Endothelial cell (in vitro differentiated cells): ENCODE data around the gene SAMD15. TPM values are rescaled to one million over a fixed set of nuclear protein-coding genes. Genes with fewer than 3 reads are reported as not detected.

ENCODE experiments used
- DNase-seq: peaks from one replicate; pipeline ENCODE4 v3.0.0; 2021; ENCODE audit warnings: low spot score
- H3K27ac Mint-ChIP-seq: one replicate; pipeline ENCODE4 v1.8.0; 2021; ENCODE audit warnings: mixed read lengths, inconsistent platforms; ENCODE audit not compliant: unreplicated experiment
- H3K27me3 Mint-ChIP-seq: one replicate; pipeline ENCODE4 v1.8.0; 2021; ENCODE audit warnings: mild to moderate bottlenecking, moderate library complexity, mixed read lengths, inconsistent platforms; ENCODE audit not compliant: unreplicated experiment
- H3K36me3 Mint-ChIP-seq: one replicate; pipeline ENCODE4 v1.8.0; 2021; ENCODE audit warnings: mild to moderate bottlenecking, low read depth, mixed read lengths, inconsistent platforms; ENCODE audit not compliant: unreplicated experiment
- H3K4me1 Mint-ChIP-seq: one replicate; pipeline ENCODE4 v1.8.0; 2021; ENCODE audit warnings: mild to moderate bottlenecking, mixed read lengths, inconsistent platforms; ENCODE audit not compliant: unreplicated experiment
- H3K4me3 Mint-ChIP-seq: one replicate; pipeline ENCODE4 v1.8.0; 2021; ENCODE audit warnings: mild to moderate bottlenecking, mixed read lengths, inconsistent platforms; ENCODE audit not compliant: unreplicated experiment
- H3K9me3 Mint-ChIP-seq: one replicate; pipeline ENCODE4 v1.8.0; 2021; ENCODE audit warnings: mixed read lengths, inconsistent platforms; ENCODE audit not compliant: unreplicated experiment
- total RNA-seq: library from RNA; stranded (reverse); fragmentation: NEBNext Ultra II Directional; extraction: Animal tissue kit (Norgen Biotek cat#: 25700); gene quantifications from one replicate; pipeline ENCODE4 v1.2.1, GENCODE V29; 2021; ENCODE audit not compliant: unreplicated experiment
- TF ChIP-seq, protein P1 (sequence below): fragments of 200-600 bp; sonication (generic); IDR thresholded peaks from one replicate; pipeline ENCODE4 v1.5.0; 2021; ENCODE audit warnings: antibody characterized with exemption; ENCODE audit not compliant: unreplicated experiment

Gene SAMD15
- total RNA-seq, 1 donor from 2014 or later, result 1.7 TPM

DNA sequence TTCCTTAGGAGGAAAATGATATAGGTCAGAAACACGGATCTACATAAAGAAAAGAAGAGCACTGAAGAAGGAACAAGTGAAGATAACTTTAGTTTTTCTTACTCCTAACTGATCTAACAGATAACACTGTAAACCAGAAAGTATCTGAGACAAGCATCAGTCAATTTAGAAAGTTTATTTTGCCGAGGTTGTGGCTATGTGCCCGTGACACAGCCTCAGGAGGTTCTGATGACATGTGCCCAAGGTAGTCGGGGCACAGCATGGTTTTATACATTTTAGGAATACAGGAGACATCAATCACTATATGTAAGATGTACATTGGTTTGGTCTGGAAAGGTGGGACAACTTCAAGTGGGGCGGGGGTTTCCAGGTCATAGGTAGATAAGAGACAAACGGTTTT lies 23.0 kb downstream of the SAMD15 start:
- peaks cover under 1% of the 10 kb centered on the region for H3K27me3 Mint-ChIP-seq
- no peak for DNase-seq
- no peak overlapping the region for H3K4me3 Mint-ChIP-seq
- H3K9me3 Mint-ChIP-seq, result no peaks in the 10 kb centered on the region
- no peaks in the 10 kb centered on the region for H3K36me3 Mint-ChIP-seq
- no peak overlapping the region for H3K27ac Mint-ChIP-seq
- no peaks in the 10 kb centered on the region for H3K4me1 Mint-ChIP-seq
- TF ChIP-seq, protein P1, sequence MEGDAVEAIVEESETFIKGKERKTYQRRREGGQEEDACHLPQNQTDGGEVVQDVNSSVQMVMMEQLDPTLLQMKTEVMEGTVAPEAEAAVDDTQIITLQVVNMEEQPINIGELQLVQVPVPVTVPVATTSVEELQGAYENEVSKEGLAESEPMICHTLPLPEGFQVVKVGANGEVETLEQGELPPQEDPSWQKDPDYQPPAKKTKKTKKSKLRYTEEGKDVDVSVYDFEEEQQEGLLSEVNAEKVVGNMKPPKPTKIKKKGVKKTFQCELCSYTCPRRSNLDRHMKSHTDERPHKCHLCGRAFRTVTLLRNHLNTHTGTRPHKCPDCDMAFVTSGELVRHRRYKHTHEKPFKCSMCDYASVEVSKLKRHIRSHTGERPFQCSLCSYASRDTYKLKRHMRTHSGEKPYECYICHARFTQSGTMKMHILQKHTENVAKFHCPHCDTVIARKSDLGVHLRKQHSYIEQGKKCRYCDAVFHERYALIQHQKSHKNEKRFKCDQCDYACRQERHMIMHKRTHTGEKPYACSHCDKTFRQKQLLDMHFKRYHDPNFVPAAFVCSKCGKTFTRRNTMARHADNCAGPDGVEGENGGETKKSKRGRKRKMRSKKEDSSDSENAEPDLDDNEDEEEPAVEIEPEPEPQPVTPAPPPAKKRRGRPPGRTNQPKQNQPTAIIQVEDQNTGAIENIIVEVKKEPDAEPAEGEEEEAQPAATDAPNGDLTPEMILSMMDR, result no peak

DNA sequence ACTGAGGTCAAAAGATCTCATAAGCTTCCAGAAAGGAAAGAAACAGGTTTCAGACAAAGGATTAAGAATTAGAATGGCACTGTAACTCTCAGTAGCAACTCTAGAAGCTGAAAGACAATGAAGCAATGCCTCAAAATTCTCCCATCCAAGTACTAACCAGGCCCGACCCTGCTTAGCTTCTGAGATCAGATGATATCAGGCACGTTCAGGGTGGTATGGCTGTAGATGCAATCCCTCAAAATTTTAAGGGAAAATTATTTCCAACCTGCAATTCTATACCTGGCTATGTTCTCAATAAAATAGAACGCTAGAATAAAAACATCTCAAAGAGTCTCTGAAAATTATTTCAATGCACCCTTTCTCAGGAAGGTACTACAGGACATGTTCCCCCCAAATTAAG lies 26.6 kb downstream of the SAMD15 start:
- no peak for DNase-seq
- Mint-ChIP-seq H3K27ac (no peak overlapping the region), H3K27me3 (no peaks in the 10 kb centered on the region), H3K9me3 (no peaks in the 10 kb centered on the region), H3K4me3 (no peak overlapping the region), H3K36me3 (no peaks in the 10 kb centered on the region), H3K4me1 (no peaks in the 10 kb centered on the region)
- TF ChIP-seq, protein P1, result no peak

DNA sequence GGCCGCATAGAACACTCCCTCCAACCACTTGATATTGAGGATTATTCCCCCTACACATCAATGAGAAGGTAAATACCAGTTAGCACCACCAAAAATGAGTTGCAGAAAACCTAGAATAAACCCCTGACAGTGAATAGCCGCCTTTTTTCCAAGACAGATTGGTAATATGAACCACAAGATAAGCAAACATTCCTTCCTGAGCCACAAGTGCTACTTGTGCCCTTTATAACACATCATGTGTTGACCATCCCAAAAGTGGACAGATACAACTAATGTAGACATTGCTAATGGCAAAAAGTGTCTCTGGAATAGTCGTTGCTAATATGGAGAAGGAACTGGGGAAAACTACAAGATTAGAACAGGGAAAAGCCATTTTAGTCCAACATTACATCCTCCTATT lies 28.9 kb downstream of the SAMD15 start:
- Mint-ChIP-seq H3K9me3 (no peaks in the 10 kb centered on the region), H3K27me3 (no peaks in the 10 kb centered on the region), H3K4me3 (no peak overlapping the region), H3K27ac (no peak overlapping the region), H3K4me1 (no peaks in the 10 kb centered on the region), H3K36me3 (no peaks in the 10 kb centered on the region)
- no peak for DNase-seq
- TF ChIP-seq, protein P1, result no peak

DNA sequence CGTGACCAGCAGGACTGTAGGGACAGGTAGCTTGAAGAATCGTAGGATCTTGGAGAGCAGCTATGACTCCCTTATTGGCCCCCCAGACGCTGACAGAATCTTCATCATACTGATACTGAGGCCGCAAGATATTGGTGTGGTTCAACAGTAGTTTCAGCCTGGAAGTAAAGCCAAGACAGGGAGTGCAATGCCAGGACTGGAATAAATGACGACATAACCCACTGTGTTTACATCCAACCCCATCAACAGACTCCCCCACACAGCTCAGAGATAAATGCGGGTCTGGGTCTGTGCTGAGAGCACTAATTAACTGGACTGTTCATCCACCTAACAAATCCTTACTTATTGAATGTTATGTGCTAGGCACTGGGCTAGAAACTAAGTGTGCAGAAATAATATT lies 29.5 kb downstream of the SAMD15 start:
- no peaks in the 10 kb centered on the region for H3K27me3 Mint-ChIP-seq
- no peaks in the 10 kb centered on the region for H3K36me3 Mint-ChIP-seq
- H3K27ac Mint-ChIP-seq, result no peak overlapping the region
- no peaks in the 10 kb centered on the region for H3K4me1 Mint-ChIP-seq
- TF ChIP-seq, protein P1, result no peak
- no peaks in the 10 kb centered on the region for H3K9me3 Mint-ChIP-seq
- DNase-seq, result no peak
- no peak overlapping the region for H3K4me3 Mint-ChIP-seq

DNA sequence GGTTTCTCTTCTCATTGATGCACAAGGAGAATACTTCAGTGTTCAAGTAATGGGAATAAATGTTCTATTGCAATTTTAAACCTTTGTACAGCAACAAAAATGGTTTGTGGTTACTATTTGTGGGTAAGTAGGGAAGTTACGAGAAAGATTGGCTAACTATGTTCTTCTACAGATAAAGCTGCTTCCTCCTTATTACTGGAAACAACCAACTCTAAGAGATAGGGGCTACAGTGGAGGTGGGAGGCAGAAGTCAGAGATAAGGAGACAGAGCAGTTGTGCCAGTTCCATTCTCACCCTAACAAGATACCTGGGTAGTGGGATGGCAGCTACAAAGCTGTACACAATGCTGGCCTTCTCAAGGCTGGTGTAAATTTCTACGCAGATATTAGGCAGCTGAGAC lies 30.0 kb downstream of the SAMD15 start:
- Mint-ChIP-seq H3K9me3 (no peaks in the 10 kb centered on the region), H3K4me3 (no peak overlapping the region), H3K4me1 (no peaks in the 10 kb centered on the region), H3K27ac (no peak overlapping the region), H3K27me3 (no peaks in the 10 kb centered on the region), H3K36me3 (no peaks in the 10 kb centered on the region)
- DNase-seq, result no peak
- TF ChIP-seq, protein P1, result no peak
